ENCODE measurements around the gene GRHL1.

GRHL1 gene

DNA sequence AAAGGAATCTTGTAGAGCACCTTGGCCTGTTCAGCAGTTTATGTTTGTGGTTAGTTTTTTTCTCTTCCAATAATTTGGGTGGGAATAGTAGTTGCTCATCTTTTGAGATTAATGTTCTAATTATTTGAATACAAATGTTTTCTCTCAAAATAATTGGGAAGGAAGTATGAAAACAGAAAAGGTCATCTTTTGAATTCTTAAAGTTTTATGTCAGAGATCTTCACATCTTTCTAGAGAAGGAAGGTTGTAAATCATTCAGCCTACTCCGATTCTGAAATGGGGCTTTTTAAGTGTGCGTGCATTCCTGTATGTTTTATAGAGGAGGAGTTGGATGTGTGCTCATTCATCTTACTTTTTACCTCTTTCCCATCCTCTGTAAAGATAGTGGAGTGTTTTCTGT is 29.0 kb downstream of the GRHL1 start:
- TF ChIP-seq, protein P1, sequence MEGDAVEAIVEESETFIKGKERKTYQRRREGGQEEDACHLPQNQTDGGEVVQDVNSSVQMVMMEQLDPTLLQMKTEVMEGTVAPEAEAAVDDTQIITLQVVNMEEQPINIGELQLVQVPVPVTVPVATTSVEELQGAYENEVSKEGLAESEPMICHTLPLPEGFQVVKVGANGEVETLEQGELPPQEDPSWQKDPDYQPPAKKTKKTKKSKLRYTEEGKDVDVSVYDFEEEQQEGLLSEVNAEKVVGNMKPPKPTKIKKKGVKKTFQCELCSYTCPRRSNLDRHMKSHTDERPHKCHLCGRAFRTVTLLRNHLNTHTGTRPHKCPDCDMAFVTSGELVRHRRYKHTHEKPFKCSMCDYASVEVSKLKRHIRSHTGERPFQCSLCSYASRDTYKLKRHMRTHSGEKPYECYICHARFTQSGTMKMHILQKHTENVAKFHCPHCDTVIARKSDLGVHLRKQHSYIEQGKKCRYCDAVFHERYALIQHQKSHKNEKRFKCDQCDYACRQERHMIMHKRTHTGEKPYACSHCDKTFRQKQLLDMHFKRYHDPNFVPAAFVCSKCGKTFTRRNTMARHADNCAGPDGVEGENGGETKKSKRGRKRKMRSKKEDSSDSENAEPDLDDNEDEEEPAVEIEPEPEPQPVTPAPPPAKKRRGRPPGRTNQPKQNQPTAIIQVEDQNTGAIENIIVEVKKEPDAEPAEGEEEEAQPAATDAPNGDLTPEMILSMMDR (conservative IDR thresholded peaks at IDR 0.05; ENCODE audit: low read length) = no peak
- DNase-seq (ENCODE audit: low read depth) = peak; percentile 89
- H3K4me3 ChIP-seq (ENCODE audit: low read length) = no peak overlapping the region

DNA sequence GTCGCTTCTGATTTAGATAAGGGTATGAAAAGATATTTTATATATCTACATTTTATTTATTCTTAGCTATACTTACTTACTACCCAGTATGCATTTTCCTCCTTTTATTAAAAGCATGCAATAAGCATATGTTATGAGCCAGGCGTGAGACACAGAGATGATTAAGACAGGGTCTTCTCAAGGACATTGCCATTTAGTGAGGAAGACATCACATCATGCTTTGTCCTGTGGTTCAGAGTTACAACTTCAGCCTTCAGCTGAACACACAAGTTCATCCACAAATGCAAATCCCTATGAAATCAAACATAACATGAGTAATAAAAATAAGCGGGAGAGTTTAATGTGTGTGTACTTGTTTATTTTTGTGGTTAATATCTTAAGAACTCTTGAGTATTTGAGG is 30.2 kb downstream of the GRHL1 start:
- no peak for DNase-seq (ENCODE audit: low read depth)
- H3K4me3 ChIP-seq (ENCODE audit: low read length) = no peak overlapping the region
- TF ChIP-seq, protein P1 (conservative IDR thresholded peaks at IDR 0.05; ENCODE audit: low read length) = no peak

DNA sequence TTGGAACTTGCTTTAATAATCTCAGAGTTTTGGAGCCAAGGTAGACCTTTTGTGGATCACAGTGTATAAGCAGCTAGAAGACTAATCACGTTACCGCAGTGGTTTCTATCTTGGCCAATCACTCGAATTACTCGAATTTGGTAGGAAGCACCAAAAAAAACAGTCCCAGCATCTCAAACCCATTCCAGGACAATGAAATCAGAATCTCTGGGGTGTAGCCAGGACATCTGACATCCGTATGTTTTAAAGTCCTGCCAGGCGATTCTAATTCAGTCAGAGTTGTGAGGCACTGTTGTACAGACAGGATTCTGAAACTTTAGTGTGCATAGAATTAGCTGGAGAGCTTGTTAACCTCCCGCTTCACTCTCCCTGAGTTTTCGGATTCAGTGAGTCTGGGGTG is 30.8 kb downstream of the GRHL1 start:
- DNase-seq (ENCODE audit: low read depth) = peak; percentile 97
- no peak overlapping the region for H3K4me3 ChIP-seq (ENCODE audit: low read length)
- TF ChIP-seq, protein P1 (conservative IDR thresholded peaks at IDR 0.05; ENCODE audit: low read length) = no peak

DNA sequence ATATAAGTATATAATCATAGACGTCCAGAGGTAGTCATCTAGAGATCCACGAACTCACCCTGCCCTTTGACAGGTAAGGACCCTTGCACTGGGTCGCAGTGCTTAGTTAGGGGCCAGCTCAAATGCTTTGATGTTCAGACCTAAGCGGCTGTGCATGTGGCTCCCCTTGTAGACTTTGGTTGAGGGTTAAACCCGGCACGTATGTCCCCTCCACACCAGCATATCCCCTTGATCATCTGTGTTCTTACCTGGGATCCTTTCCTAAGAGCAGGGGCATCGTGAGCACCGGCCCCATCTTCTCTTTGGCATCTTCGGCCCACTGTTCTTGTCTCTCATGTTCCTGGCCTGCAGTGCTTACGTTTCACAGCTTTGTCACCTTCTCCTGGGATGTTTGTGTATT is 31.4 kb downstream of the GRHL1 start:
- no peak overlapping the region for H3K4me3 ChIP-seq (ENCODE audit: low read length)
- TF ChIP-seq, protein P1 (conservative IDR thresholded peaks at IDR 0.05; ENCODE audit: low read length) = no peak
- no peak for DNase-seq (ENCODE audit: low read depth)

DNA sequence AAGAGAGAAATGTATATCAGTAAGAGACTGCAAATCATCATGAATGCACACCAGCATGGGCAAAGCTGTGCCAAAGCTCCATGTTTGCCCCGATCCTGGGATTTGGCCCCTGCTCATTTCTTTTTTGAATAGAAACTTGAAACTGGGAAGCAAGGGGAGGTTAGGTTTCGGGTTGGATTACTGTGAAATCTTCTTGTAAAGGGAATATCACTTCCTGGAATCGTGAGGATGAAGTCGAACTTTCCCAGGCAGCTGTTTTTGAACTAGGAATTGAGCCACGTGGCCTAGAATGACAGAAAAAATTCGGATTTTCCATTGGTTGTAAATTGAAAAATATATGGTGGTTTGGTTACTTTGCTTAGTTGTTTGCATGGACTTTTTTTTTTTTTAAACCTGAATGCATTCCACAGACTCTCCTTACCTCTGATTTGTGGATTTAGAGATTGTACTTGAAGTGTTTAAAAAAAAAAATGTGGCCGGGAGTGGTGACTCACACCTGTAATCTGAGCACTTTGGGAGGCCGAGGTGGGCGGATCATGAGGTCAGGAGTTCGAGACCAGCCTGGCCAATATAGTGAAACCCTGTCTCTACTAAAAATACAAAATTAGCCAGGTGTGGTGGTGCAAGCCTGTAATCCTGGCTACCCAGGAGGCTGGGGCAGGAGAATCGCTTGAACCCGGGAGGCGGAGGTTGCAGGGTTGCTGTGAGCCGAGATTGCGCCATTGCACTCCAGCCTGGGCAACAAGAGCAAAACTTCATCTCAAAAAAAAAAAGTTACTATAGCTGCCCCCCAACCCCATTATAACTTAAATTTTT is 32.1 kb downstream of the GRHL1 start:
- TF ChIP-seq, protein P1 (conservative IDR thresholded peaks at IDR 0.05; ENCODE audit: low read length) = no peak
- DNase-seq (ENCODE audit: low read depth) = peak; percentile 70
- no peak overlapping the region for H3K4me3 ChIP-seq (ENCODE audit: low read length)

DNA sequence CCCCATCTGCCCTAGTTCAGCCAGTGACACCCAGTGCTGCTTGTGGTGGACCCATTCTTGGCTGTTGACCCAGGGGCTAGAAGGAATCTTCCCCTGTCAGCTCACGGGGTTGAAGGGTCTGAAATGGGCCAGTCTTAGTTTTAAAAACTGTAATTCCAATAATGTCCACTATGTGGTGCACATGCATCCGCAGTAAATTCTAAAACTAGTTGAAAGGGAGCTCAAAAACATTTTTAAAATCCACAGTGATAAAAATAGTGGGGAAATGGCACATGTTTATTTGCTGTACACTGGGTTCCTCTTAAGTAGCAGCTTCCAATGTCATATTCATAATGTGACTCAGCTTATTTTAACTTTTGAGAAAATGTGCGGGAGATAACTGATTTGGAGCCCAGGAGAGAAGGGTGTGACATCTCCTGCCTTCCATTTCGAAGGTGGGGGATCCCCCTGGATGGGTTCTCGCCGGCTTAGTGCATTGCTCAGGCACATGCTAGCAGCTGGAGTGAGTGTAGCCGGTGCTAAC is 32.8 kb downstream of the GRHL1 start:
- TF ChIP-seq, protein P1 (conservative IDR thresholded peaks at IDR 0.05; ENCODE audit: low read length) = peak; percentile 72
- peak; percentile 75 for DNase-seq (ENCODE audit: low read depth)

DNA sequence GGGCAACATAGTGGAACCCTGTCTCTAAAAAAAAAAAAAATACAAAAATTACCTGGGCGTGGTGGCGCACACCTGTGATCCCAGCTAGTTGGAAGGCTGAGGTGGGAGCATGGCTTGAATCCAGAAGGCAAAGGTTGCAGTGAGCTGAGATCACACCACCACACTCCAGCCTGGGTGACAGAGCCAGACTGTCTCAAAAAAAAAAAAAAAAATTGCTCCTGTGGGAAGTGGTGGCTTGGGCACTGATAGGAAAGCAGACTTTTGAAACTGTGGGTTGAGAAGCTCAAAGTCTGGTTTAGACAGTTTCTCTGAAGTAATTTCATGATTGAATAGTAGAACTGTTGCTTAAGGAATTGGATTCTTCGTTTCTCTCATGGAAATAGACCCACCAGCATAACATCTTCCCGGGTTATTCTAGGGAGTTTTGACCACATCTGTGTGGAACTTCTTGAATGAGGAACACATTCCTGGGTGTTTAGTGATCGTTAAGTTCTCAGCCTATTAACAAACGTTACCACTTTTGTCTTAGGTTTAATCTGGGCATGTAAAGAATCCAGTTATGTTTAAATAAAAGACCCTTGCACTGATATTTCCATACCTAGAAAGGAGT is 33.5 kb downstream of the GRHL1 start:
- TF ChIP-seq, protein P1 (conservative IDR thresholded peaks at IDR 0.05; ENCODE audit: low read length) = no peak
- peak; percentile 95 for DNase-seq (ENCODE audit: low read depth)

More for the DNA sequence above, 32.8 kb downstream of the GRHL1 start:
- no peak overlapping the region for H3K4me3 ChIP-seq (ENCODE audit: low read length)

More for the DNA sequence above, 33.5 kb downstream of the GRHL1 start:
- no peak overlapping the region for H3K4me3 ChIP-seq (ENCODE audit: low read length)

All from AG10803 (cell line).